ENCODE results near the gene AMOTL2. TPM values are rescaled to one million over a fixed set of nuclear protein-coding genes. Genes with fewer than 3 reads are reported as not detected.

The AMOTL2 gene
- total and polyA plus RNA-seq, 2 experiments from 2014 or later: 17.9 to 102 TPM

- TF ChIP-seq, protein P1, sequence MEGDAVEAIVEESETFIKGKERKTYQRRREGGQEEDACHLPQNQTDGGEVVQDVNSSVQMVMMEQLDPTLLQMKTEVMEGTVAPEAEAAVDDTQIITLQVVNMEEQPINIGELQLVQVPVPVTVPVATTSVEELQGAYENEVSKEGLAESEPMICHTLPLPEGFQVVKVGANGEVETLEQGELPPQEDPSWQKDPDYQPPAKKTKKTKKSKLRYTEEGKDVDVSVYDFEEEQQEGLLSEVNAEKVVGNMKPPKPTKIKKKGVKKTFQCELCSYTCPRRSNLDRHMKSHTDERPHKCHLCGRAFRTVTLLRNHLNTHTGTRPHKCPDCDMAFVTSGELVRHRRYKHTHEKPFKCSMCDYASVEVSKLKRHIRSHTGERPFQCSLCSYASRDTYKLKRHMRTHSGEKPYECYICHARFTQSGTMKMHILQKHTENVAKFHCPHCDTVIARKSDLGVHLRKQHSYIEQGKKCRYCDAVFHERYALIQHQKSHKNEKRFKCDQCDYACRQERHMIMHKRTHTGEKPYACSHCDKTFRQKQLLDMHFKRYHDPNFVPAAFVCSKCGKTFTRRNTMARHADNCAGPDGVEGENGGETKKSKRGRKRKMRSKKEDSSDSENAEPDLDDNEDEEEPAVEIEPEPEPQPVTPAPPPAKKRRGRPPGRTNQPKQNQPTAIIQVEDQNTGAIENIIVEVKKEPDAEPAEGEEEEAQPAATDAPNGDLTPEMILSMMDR (conservative IDR thresholded peaks at IDR 0.05; ENCODE audit: low read depth in 2 of 2): no peak
- TF ChIP-seq REST (IDR thresholded peaks at IDR 0.05; ENCODE audit: unreplicated experiment) (no peak), NANOG (IDR thresholded peaks at IDR 0.05; ENCODE audit: borderline replicate concordance) (no peak), EZH2 (IDR thresholded peaks at IDR 0.05; ENCODE audit: low read depth, unreplicated experiment) (no peak), POLR2AphosphoS5 (IDR thresholded peaks at IDR 0.05; ENCODE audit: low read depth) (no peak), CREB1 (CRISPR knock-in tag; IDR thresholded peaks at IDR 0.05; ENCODE audit: low read depth) (no peak), ZNF114 (CRISPR knock-in tag; IDR thresholded peaks at IDR 0.05) (no peak), ZNF331 (CRISPR knock-in tag; IDR thresholded peaks at IDR 0.05; ENCODE audit: low read depth) (no peak), EZH2phosphoT487 (IDR thresholded peaks at IDR 0.05; ENCODE audit: unreplicated experiment) (no peak), STAT1 (IDR thresholded peaks at IDR 0.05; ENCODE audit: unreplicated experiment) (no peak)
- TF ChIP-seq, protein P2, sequence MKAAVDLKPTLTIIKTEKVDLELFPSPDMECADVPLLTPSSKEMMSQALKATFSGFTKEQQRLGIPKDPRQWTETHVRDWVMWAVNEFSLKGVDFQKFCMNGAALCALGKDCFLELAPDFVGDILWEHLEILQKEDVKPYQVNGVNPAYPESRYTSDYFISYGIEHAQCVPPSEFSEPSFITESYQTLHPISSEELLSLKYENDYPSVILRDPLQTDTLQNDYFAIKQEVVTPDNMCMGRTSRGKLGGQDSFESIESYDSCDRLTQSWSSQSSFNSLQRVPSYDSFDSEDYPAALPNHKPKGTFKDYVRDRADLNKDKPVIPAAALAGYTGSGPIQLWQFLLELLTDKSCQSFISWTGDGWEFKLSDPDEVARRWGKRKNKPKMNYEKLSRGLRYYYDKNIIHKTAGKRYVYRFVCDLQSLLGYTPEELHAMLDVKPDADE (IDR thresholded peaks at IDR 0.05): no peak
Measured at GRCh38 chr3:134337511-134338200, 36.6 kb downstream of the AMOTL2 start (continued).

GRCh38 chr3:134337071-134337482, 37.2 kb downstream of the AMOTL2 start:
- DNase-seq (ENCODE audit: low spot score) (no peak), ATAC-seq (no peak)
- Mint-ChIP-seq H3K4me1 (peaks cover 26% of the 10 kb centered on the region), H3K9me3 (no peaks in the 10 kb centered on the region; the same call in 2 of the 3 replicates), H3K27me3 (ENCODE audit: insufficient read depth, low read depth, poor library complexity) (peaks cover 21% of the 10 kb centered on the region), H3K4me3 (no peak overlapping the region), H3K36me3 (ENCODE audit: low read depth) (no peaks in the 10 kb centered on the region; the same call in 2 of the 3 replicates), H3K27ac (no peak overlapping the region)
- Histone ChIP-seq H3K4me2 (no peak overlapping the region), H3F3A (replicated peaks; ENCODE audit: low read depth) (no peaks in the 10 kb centered on the region; the same call in 1 of the 2 replicates), H3K79me2 (replicated peaks; ENCODE audit: insufficient read depth) (no peaks in the 10 kb centered on the region), H3K36me3 (ENCODE audit: insufficient read depth) (no peaks in the 10 kb centered on the region), H3K9me2 (ENCODE audit: insufficient read depth) (peaks cover 8% of the 10 kb centered on the region; the same call in 1 of the 2 replicates), H3K4me1 (ENCODE audit: insufficient read depth) (peaks cover 24% of the 10 kb centered on the region), H4K20me1 (replicated peaks; ENCODE audit: insufficient read depth) (no peaks in the 10 kb centered on the region), H3K27me3 (ENCODE audit: insufficient read depth) (no peaks in the 10 kb centered on the region), H3K27ac (ENCODE audit: low read depth) (no peak overlapping the region), H3K4me3 (no peak overlapping the region), H2AFZ (no peak overlapping the region)
- TF ChIP-seq ZNF114 (CRISPR knock-in tag; IDR thresholded peaks at IDR 0.05) (no peak), JUNB (IDR thresholded peaks at IDR 0.05; ENCODE audit: unreplicated experiment) (no peak), EZH2phosphoT487 (IDR thresholded peaks at IDR 0.05; ENCODE audit: unreplicated experiment) (no peak), STAT1 (IDR thresholded peaks at IDR 0.05; ENCODE audit: unreplicated experiment) (no peak), REST (IDR thresholded peaks at IDR 0.05; ENCODE audit: unreplicated experiment) (no peak), POLR2AphosphoS5 (IDR thresholded peaks at IDR 0.05; ENCODE audit: low read depth) (no peak), CREB1 (CRISPR knock-in tag; IDR thresholded peaks at IDR 0.05; ENCODE audit: low read depth) (no peak), ZNF331 (CRISPR knock-in tag; IDR thresholded peaks at IDR 0.05; ENCODE audit: low read depth) (no peak), EZH2 (IDR thresholded peaks at IDR 0.05; ENCODE audit: low read depth, unreplicated experiment) (no peak), NANOG (IDR thresholded peaks at IDR 0.05; ENCODE audit: borderline replicate concordance) (no peak)
- TF ChIP-seq, protein P2 (IDR thresholded peaks at IDR 0.05): no peak
